Rectal smooth muscle tissue (tissue), 1 donor: ENCODE measurements around the gene EFNA5.

Source experiments
- H3K27ac ChIP-seq: one replicate; pipeline ENCODE4 v1.7.0; 2013; ENCODE audit warnings: low read depth, low read length, inconsistent platforms
- H3K27me3 ChIP-seq: one replicate; pipeline ENCODE4 v1.7.0; 2013; ENCODE audit warnings: low read length; ENCODE audit not compliant: control insufficient read depth, insufficient read depth
- H3K36me3 ChIP-seq: one replicate; pipeline ENCODE4 v1.7.0; 2013; ENCODE audit warnings: low read length; ENCODE audit not compliant: control insufficient read depth, insufficient read depth
- H3K4me1 ChIP-seq: one replicate; pipeline ENCODE4 v1.7.0; 2013; ENCODE audit warnings: low read length; ENCODE audit not compliant: control insufficient read depth, insufficient read depth
- H3K4me3 ChIP-seq: one replicate; pipeline ENCODE4 v1.7.0; 2013; ENCODE audit warnings: low read length
- H3K9ac ChIP-seq: one replicate; pipeline ENCODE4 v1.7.0; 2013; ENCODE audit warnings: low read length

The EFNA5 gene

DNA sequence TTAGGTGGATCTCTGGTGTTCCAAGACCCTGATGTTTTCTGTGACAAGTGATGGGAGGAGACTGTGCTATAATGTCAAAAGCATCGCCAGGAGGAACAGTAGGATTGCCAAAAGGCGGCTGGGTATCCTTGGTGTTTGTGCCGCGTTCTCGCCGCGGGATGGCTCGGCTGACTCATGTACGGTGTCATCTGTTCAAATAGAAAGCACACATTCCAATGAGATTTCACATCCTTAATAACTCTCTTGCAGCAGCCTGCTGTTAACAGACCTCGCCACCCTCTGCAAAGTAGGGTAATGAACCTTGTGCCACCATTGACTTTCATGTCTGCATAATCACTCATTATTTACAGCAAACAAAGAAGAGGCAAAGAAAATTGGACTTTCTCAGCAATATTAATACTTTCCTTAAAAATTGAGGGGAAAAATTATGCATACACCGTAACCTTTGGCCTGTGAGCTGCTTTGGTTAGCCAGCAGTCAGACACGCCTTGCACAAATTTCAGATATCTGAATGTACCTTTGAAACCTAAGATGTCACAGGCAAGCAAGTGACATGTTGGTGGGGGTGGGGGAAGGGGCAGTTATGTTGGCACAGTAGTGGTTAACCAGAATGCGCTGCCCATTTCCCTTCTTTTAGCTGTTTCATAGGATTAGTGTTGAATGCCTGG is 289.4 kb downstream of the EFNA5 start:
- no peaks in the 10 kb centered on the region for H3K4me1 ChIP-seq
- H3K36me3 ChIP-seq, result no peaks in the 10 kb centered on the region
- H3K27me3 ChIP-seq, result no peaks in the 10 kb centered on the region
- H3K9ac ChIP-seq, result no peak overlapping the region
- H3K4me3 ChIP-seq, result no peak overlapping the region
- no peak overlapping the region for H3K27ac ChIP-seq

DNA sequence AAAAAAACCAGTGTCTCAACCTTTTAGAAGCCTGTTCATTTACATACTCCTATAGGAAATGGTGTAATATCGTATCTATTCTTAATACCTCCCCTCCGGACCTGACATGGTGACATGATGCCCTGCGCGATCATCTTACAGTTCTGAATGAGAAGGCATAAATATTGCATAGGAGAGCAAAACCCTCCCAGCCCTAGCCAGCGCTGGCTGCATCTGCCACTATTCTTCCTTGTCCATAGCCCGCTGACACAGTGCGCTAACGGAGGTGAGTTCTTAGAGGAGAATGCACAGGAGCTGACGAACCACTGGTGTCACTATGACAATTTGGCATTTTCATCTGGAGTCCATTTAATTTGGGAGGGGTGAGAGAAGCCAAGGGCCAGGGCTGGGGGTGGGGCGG is 290.1 kb downstream of the EFNA5 start:
- Histone ChIP-seq H3K36me3 (no peaks in the 10 kb centered on the region), H3K9ac (no peak overlapping the region), H3K4me3 (no peak overlapping the region), H3K27ac (no peak overlapping the region), H3K4me1 (no peaks in the 10 kb centered on the region), H3K27me3 (no peaks in the 10 kb centered on the region)

DNA sequence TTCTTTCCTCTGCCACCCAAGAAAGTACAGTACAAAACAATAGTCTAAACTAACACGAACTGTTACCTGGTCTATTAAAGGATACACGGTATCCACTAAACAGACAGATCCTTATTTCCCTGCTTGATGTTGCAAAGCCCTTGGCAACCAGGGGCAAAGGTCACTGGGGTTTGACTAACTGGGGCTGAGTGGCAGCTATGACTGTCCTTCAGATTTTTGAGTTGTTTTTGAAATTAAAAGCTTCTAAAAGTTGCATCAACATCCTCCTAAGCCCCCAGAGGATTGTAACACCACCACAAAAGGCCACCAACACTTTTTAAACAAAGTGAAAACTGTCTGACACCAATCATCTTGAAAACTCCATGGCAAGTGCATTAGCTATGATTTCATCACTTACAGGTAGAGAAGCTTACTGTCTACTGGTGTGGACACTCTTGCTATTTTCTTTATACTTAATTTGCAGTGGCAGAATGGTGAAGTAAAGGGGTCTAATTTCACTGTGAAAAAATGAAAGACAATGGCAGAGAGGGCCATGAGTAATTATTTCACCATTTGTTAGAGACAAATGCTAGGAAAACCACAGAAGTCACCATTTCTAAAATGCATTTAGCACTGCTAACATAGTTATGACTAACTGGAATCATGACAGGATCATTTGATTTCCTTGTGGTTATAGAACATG is 292.4 kb downstream of the EFNA5 start:
- H3K27me3 ChIP-seq, result no peaks in the 10 kb centered on the region
- H3K9ac ChIP-seq, result no peak overlapping the region
- H3K27ac ChIP-seq, result no peak overlapping the region
- no peaks in the 10 kb centered on the region for H3K4me1 ChIP-seq
- no peaks in the 10 kb centered on the region for H3K36me3 ChIP-seq
- no peak overlapping the region for H3K4me3 ChIP-seq

DNA sequence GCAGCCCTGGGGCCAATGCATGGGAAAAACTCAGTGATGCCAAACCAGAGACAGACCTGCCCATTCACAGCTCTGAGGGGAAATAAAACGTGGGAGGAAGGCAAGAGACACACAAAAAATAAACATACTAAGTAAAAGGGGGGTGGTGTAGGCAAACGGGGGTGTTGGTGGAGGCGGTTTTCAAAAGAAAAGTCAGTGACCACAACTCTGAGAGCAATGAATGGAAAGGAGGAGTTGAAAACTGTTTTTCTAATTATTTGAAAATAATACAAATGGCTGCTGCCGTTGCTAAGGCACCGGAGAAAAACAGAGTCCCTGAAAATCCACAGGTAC is 293.5 kb downstream of the EFNA5 start:
- Histone ChIP-seq H3K27me3 (no peaks in the 10 kb centered on the region), H3K4me3 (no peak overlapping the region), H3K4me1 (no peaks in the 10 kb centered on the region), H3K9ac (no peak overlapping the region), H3K36me3 (no peaks in the 10 kb centered on the region), H3K27ac (no peak overlapping the region)

DNA sequence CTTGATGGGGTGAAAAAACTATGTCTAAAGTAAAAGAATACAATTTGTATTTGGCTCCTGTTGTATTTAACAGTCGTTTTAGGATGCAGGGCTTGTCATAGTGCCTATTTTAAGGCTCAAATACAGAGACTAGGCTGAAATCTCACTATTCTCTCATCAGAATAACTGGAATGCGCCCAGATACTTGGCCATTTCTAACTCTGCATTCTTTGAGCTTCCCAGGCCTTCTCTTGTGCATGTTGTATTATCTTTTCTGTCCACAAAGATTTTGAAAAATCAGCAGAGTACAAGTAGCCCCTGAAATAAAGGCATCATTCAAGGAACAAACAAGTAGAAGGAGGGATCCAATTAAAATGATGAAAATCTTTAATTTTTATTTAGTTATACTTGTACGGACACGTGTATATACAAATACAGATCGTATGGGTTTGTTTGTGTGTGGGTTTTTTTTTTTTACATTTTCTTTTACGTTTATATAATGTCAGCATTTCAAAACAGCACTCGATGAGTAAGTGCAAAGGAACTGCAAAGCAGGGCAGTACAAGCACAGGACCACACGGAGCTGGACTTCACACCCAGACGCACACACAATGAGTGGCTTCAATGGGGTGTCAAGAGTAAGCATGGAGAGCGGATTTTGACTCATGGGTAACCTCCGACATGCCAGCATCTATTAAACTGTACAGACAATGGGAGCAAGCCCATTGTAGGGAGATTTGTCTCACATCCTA is 294.0 kb downstream of the EFNA5 start:
- no peak overlapping the region for H3K4me3 ChIP-seq
- no peaks in the 10 kb centered on the region for H3K4me1 ChIP-seq
- H3K9ac ChIP-seq, result no peak overlapping the region
- H3K27ac ChIP-seq, result no peak overlapping the region
- no peaks in the 10 kb centered on the region for H3K36me3 ChIP-seq
- H3K27me3 ChIP-seq, result no peaks in the 10 kb centered on the region

DNA sequence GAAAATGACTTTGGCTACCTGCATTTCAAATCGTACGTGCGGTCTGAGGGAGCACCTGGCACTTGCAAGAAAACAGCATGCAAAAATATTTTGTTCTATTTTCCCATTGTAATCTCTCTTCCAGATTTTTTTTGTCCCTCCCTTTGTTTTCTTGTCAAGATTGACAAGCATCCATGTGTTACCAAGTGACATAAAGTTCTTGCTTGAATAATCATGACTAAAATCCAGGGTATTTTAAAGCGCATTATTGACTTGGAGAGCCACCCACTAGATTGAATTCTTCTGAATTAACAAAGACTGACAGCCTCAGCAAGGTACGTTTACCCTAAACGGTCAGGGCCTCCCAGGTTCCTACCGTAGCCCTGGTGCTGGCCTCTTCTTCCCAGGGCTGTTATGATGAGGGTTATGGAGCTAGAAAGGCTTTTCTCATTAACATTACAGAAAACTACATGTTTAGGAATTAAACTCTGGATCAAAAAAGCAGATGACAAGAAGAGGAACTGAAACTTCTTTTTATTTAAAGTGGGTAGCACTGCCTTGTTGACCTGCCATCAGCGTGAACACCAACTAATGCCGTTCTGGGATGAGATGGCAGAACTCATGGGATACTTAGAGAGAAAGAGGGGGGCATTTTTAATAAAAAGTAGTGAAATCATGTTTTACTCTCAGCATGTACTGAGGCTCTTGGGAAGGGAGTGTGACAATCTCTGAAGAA is 297.0 kb downstream of the EFNA5 start:
- H3K9ac ChIP-seq, result no peak overlapping the region
- no peaks in the 10 kb centered on the region for H3K27me3 ChIP-seq
- H3K27ac ChIP-seq, result no peak overlapping the region
- no peaks in the 10 kb centered on the region for H3K4me1 ChIP-seq
- no peak overlapping the region for H3K4me3 ChIP-seq
- H3K36me3 ChIP-seq, result no peaks in the 10 kb centered on the region

DNA sequence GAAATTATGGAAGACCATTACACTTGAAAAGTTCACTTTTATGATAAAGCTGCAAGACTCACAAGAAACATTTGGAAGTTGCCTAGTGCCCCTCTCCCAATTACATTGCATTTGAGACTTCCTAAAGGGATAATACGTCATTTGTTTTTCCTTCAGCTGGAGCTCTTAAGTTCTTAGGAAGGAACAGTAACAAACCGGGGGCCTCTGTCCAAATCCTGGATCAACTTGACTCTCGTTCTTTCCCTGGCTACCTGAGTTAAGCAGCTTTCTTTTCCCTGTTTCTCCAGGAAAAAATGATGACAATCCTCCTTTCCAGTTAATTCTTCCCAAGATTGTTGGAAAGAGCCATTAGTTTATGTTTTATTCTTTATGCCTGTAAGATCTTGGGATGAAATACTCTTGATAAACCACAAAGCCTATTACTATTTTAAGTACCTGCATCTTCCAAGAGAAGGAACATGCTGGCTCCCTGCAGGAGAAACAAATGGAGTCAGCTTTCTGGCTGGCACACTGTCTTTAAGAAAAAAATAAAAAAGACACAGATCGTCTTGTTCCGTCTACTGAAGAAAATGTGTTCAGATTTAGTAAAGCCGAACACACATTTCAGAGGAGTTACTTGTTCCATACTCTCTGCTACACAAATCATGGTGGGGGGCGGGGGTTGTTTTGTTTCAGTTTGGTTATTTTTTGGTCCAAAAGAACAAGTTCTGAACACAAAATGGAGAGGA is 297.9 kb downstream of the EFNA5 start:
- Histone ChIP-seq H3K36me3 (no peaks in the 10 kb centered on the region), H3K27ac (no peak overlapping the region), H3K4me1 (no peaks in the 10 kb centered on the region), H3K27me3 (no peaks in the 10 kb centered on the region), H3K9ac (no peak overlapping the region), H3K4me3 (no peak overlapping the region)

DNA sequence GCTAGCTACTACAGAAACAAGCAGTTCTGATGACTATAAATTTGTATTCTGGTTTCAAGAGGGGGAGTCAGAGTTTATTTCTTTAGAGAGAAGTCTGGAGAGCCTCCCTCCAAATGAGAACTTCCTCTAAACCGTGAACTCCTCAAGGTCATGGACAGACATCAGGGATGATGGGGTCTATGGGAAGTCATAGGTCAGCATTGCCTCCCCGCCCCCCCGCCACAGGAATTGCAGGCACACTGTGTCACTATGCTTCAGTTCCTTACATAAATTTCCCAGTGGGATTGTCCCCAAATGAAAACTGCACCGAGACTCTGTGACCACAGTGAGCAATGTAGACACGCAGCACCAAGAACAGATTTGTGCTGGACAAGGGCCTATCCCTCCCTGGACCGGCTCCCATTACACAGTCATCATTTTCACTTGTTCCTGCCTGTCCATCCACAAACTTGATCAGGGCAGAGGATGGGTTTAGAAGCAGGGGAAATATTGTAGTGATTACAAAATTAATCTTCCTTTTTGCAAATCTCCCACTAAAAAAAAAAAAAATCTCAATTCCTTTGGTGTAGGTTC is 300.3 kb downstream of the EFNA5 start:
- no peaks in the 10 kb centered on the region for H3K36me3 ChIP-seq
- no peaks in the 10 kb centered on the region for H3K4me1 ChIP-seq
- H3K9ac ChIP-seq, result no peak overlapping the region
- H3K4me3 ChIP-seq, result no peak overlapping the region
- no peak overlapping the region for H3K27ac ChIP-seq
- no peaks in the 10 kb centered on the region for H3K27me3 ChIP-seq

DNA sequence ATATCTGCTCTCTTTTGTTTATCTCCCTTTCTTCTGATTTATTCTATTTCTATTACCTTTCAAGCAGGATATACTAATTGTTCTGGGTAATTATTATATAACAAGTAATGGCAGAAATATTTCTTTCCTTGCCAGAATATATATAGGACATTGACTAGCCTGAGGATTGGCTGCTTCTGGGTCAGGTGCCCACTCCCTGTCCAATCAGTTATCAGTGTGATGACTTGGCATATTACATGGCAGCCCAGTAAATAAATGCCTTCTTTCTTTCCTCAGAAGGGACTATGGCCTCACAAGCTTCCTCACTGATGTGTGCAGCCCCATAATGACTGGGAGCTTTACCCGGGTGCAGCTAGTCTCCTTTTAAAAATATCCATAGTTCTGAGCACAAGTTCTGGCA is 301.1 kb downstream of the EFNA5 start:
- no peak overlapping the region for H3K27ac ChIP-seq
- H3K9ac ChIP-seq, result no peak overlapping the region
- H3K36me3 ChIP-seq, result no peaks in the 10 kb centered on the region
- H3K27me3 ChIP-seq, result no peaks in the 10 kb centered on the region
- H3K4me1 ChIP-seq, result no peaks in the 10 kb centered on the region
- H3K4me3 ChIP-seq, result no peak overlapping the region

DNA sequence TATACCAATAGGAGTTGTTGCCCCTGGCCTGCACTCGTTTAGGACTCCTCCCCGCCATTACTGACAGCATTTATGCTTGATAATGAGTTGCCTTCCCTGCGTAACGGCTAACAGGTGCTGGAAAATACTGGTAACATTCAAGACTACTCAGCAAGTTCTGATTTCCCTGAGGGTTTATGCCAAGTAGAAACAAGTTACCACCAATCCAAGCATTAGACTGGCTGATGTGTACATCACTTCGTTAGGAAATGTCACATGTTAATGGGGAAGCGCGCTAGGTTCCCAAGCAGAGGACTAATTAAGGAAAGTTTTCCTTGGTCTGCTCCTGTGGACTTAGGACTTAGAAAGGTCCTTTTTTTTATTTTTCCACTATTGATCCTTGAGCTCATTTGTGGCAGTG is 302.1 kb downstream of the EFNA5 start:
- H3K4me1 ChIP-seq, result no peaks in the 10 kb centered on the region
- no peaks in the 10 kb centered on the region for H3K36me3 ChIP-seq
- H3K4me3 ChIP-seq, result no peak overlapping the region
- no peak overlapping the region for H3K27ac ChIP-seq
- no peak overlapping the region for H3K9ac ChIP-seq
- H3K27me3 ChIP-seq, result no peaks in the 10 kb centered on the region

DNA sequence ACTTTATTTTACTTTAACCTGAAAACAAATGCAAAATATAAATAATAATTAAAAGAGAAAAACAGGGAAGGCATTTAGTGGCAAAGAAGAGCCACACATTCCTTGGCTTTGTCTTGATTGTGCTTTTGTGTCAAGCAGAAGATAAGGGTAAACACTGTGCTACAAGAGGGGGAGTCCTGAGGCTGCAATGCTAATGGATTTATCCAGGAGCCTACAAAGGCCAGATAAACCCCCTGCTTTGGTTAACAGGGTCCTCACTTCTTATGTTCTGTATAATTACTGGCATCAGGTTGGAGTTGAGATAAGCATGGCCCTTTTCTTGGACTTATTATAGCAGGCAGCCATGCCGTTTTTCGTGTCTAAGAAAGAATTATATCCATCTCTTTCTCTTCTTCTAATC is 302.8 kb downstream of the EFNA5 start:
- Histone ChIP-seq H3K36me3 (no peaks in the 10 kb centered on the region), H3K27me3 (no peaks in the 10 kb centered on the region), H3K27ac (no peak overlapping the region), H3K4me1 (no peaks in the 10 kb centered on the region), H3K9ac (no peak overlapping the region), H3K4me3 (no peak overlapping the region)

DNA sequence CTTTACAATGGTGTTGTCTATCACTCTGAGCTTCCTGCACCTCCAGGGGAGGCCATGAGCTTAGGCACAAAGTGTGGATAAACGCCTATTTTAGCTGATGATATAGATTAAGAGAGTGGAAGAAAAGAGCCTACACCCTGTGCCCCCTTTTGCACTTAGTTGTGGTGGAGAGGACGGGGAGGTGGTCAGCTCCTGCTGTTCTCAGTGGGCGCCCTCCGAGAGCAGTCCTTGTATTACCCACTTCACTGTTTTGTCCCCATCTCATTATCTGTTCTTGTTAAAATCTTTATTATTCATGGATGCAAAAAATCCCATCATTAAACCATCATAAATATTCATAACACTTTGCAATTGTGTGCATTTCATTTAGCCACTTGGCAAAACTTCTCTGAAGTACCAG is 303.3 kb downstream of the EFNA5 start:
- no peak overlapping the region for H3K9ac ChIP-seq
- H3K4me3 ChIP-seq, result no peak overlapping the region
- H3K27me3 ChIP-seq, result no peaks in the 10 kb centered on the region
- no peak overlapping the region for H3K27ac ChIP-seq
- no peaks in the 10 kb centered on the region for H3K36me3 ChIP-seq
- no peaks in the 10 kb centered on the region for H3K4me1 ChIP-seq
